ENCODE results near the gene DAPK3. TPM values are rescaled to one million over a fixed set of nuclear protein-coding genes. Genes with fewer than 3 reads are reported as not detected.

Gene DAPK3
- total RNA-seq, 1 experiment from 2014 or later: 121 TPM

GRCh38 chr19:3975144-3975543, 4.2 kb upstream of the DAPK3 start:
- no peaks in the 10 kb centered on the region for H3K79me1 ChIP-seq (ENCODE audit: insufficient read depth, low read depth, low read length, poor library complexity, severe bottlenecking)
- no peaks in the 10 kb centered on the region; a peak in 1 of 5 replicates for H3K9me3 Mint-ChIP-seq
- H3K23me2 ChIP-seq (ENCODE audit: insufficient read length, low read depth, low read length, poor library complexity, severe bottlenecking): peaks cover 4% of the 10 kb centered on the region
- no peak overlapping the region for H2BK20ac ChIP-seq (ENCODE audit: low read depth, low read length, poor library complexity, severe bottlenecking)
- no peak overlapping the region for H2BK15ac ChIP-seq (ENCODE audit: low read depth, low read length)
- no peak overlapping the region for H3K4me2 ChIP-seq (ENCODE audit: insufficient read depth, insufficient read length, low read length)
- no peak overlapping the region for H2BK5ac ChIP-seq (ENCODE audit: insufficient read length, low read length)
- H3K4me3 Mint-ChIP-seq: no peak overlapping the region
- no peak overlapping the region for H3K4ac ChIP-seq (ENCODE audit: low read depth, low read length)
- H4K91ac ChIP-seq (ENCODE audit: insufficient read length, low read depth, low read length): no peak overlapping the region
- no peaks in the 10 kb centered on the region for H3K4me1 ChIP-seq (ENCODE audit: insufficient read depth, low read length)
- H3K9ac ChIP-seq (ENCODE audit: extremely low read depth, insufficient read length, low read length): no peak overlapping the region
- H2BK12ac ChIP-seq (ENCODE audit: insufficient read length, low read depth, low read length): no peak overlapping the region
- WGBS (ENCODE audit: extremely low coverage, insufficient read length, low lambda C conversion rate): no CpG with 5 or more reads among the region's 8 CpGs
- no peak overlapping the region for H2AK5ac ChIP-seq (ENCODE audit: insufficient read length, low read length)
- no peak overlapping the region for H3K18ac ChIP-seq (ENCODE audit: insufficient read length, low read depth, low read length)
- no peaks in the 10 kb centered on the region for H4K20me1 ChIP-seq (ENCODE audit: control insufficient read depth, insufficient read depth, insufficient read length)
- peaks cover 5% of the 10 kb centered on the region in 2 experiments for H3K4me1 Mint-ChIP-seq
- peak overlapping the region in 1 of 3 experiments; percentile 58; a peak in 3 of 7 replicates for H3K27ac Mint-ChIP-seq
- DNase-seq: peak; percentile 30
- no peak overlapping the region for H3T11ph ChIP-seq (ENCODE audit: low read length)
- no peak overlapping the region for H2BK120ac ChIP-seq (ENCODE audit: low read depth, low read length, poor library complexity, severe bottlenecking)
- no peak overlapping the region for H3K14ac ChIP-seq (ENCODE audit: insufficient read depth, low read length)
- H3K56ac ChIP-seq (ENCODE audit: insufficient read length, low read depth, low read length): no peak overlapping the region
- no peak overlapping the region for H4K8ac ChIP-seq (replicated peaks; ENCODE audit: insufficient read length, low read depth, low read length)
- H3K27ac ChIP-seq (ENCODE audit: insufficient read length, low read depth, low read length): no peak overlapping the region
- H3K9me3 ChIP-seq (ENCODE audit: control insufficient read depth, low read depth, low read length): no peaks in the 10 kb centered on the region
- no peak overlapping the region for H4K5ac ChIP-seq (ENCODE audit: insufficient read length, low read depth, low read length)
- no peak overlapping the region for H3K23ac ChIP-seq (ENCODE audit: insufficient read length, low read depth, low read length)
- TF ChIP-seq, protein P1, sequence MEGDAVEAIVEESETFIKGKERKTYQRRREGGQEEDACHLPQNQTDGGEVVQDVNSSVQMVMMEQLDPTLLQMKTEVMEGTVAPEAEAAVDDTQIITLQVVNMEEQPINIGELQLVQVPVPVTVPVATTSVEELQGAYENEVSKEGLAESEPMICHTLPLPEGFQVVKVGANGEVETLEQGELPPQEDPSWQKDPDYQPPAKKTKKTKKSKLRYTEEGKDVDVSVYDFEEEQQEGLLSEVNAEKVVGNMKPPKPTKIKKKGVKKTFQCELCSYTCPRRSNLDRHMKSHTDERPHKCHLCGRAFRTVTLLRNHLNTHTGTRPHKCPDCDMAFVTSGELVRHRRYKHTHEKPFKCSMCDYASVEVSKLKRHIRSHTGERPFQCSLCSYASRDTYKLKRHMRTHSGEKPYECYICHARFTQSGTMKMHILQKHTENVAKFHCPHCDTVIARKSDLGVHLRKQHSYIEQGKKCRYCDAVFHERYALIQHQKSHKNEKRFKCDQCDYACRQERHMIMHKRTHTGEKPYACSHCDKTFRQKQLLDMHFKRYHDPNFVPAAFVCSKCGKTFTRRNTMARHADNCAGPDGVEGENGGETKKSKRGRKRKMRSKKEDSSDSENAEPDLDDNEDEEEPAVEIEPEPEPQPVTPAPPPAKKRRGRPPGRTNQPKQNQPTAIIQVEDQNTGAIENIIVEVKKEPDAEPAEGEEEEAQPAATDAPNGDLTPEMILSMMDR (conservative IDR thresholded peaks at IDR 0.05): no peak
- H3K27me3 ChIP-seq (ENCODE audit: insufficient read depth, low read length): no peaks in the 10 kb centered on the region
- H2AFZ ChIP-seq (ENCODE audit: low read length): no peak overlapping the region
- H3K36me3 Mint-ChIP-seq (ENCODE audit: insufficient read depth in 1 of 3, low read depth in 3 of 3): peaks cover 40 to 56% (median 44%) of the 10 kb centered on the region in 3 experiments
- peaks cover 4% of the 10 kb centered on the region for H3K27me3 Mint-ChIP-seq (ENCODE audit: low read depth)
- no peaks in the 10 kb centered on the region; the same call in 1 of the 2 replicates for H3K79me2 ChIP-seq (ENCODE audit: insufficient read depth, low read length)
